K562 (cell line): ENCODE results near the gene MB21D2. TPM values are rescaled to one million over a fixed set of nuclear protein-coding genes. Genes with fewer than 3 reads are reported as not detected.

Experiments used
- ATAC-seq: fragments of 200-7000 bp; cut with Tn5 transposase; 3 replicates; pipeline ENCODE4 v1.9.1; 2020; ENCODE audit warnings: moderate library complexity
- BruUV-seq: library from RNA; stranded (reverse); fragments of 400-500 nt; replicated peaks from 2 replicates; lab custom pipeline; 2021; lab: Mats Ljungman, UMichigan
- CTCF ChIA-PET: fragments of 300-600 bp; formaldehyde crosslinking; extraction: SDS; loops from one replicate; lab custom pipeline; 2021; ENCODE audit warnings: low intra/inter-chr PET ratio; lab: Yijun Ruan, JAX
- POLR2A ChIA-PET: fragments of 300-600, 350-650 bp; sonication (Branson Sonifier 250); formaldehyde crosslinking; extraction: SDS; loops from one replicate; lab custom pipeline; 2021; ENCODE audit warnings: antibody characterized with exemption, inconsistent platforms; lab: Yijun Ruan, JAX
- DNase-seq, 4 experiments: peaks; one replicate each; pipeline versions ENCODE4 v3.0.0 to v3.0.0-alpha.2; 2011 to 2018; ENCODE audit warnings: low spot score in 3 of 4, mixed read lengths in 3 of 4; ENCODE audit errors: extremely low read depth in 1 of 4
- FAIRE-seq: peaks from 2 replicates; lab custom pipeline; 2011; peaks lifted over from hg19 to GRCh38; lab: Jason Lieb, UNC
- H2AFZ ChIP-seq: 2 replicates; pipeline ENCODE4 v1.6.0; 2011; ENCODE audit warnings: low read depth, low read length, control low read depth, inconsistent platforms
- H3K27ac ChIP-seq: fragments of 200-600 bp; 3 replicates; pipeline ENCODE4 v1.8.0; 2011; ENCODE audit warnings: low read depth, mild to moderate bottlenecking, control low read depth, inconsistent platforms, low read length, moderate library complexity, mixed read lengths; ENCODE audit errors: extremely low read depth
- H3K27me3 ChIP-seq, 2 experiments: fragments of 300-600 bp in 1 of 2; 2 replicates in 1 of 2; 3 replicates in 1 of 2; pipeline versions ENCODE4 v1.6.0 to v1.8.0; 2011; ENCODE audit warnings: inconsistent platforms in 2 of 2, low read length in 2 of 2, mild to moderate bottlenecking in 1 of 2, mixed read lengths in 1 of 2, moderate library complexity in 1 of 2; ENCODE audit not compliant: control insufficient read depth in 2 of 2, insufficient read depth in 2 of 2
- H3K36me3 ChIP-seq: fragments of 300-600 bp; 3 replicates; pipeline ENCODE4 v1.8.0; 2011; ENCODE audit warnings: mild to moderate bottlenecking, low read length, inconsistent platforms; ENCODE audit not compliant: control insufficient read depth, insufficient read depth
- H3K4me1 ChIP-seq, 2 experiments: fragments of 200-600 bp in 1 of 2; replicated peaks in 1 of 2; 2 replicates in 1 of 2; 3 replicates in 1 of 2; pipeline versions ENCODE4 v1.5.1 to v1.8.0; 2011; ENCODE audit warnings: inconsistent platforms in 2 of 2, low read length in 2 of 2, mild to moderate bottlenecking in 1 of 2, mixed read lengths in 1 of 2, moderate library complexity in 1 of 2; ENCODE audit not compliant: control insufficient read depth in 2 of 2, insufficient read depth in 2 of 2
- H3K4me2 ChIP-seq: 2 replicates; pipeline ENCODE4 v1.6.1; 2011; ENCODE audit warnings: low read length, control low read depth, inconsistent platforms, mixed read lengths; ENCODE audit not compliant: insufficient read depth
- H3K4me3 ChIP-seq: fragments of 200-600 bp; sonication (generic), shearing (Covaris generic); 2 replicates; pipeline ENCODE4 v1.5.1; 2016; ENCODE audit warnings: control low read depth, inconsistent platforms
- H3K79me2 ChIP-seq: fragments of 200-600 bp; 3 replicates; pipeline ENCODE4 v1.8.0; 2011; ENCODE audit warnings: low read length, inconsistent platforms; ENCODE audit not compliant: control insufficient read depth, insufficient read depth
- H3K9ac ChIP-seq, 2 experiments: 2 replicates each; pipeline versions ENCODE4 v1.6.0 to v1.6.1; 2011; ENCODE audit warnings: low read depth in 2 of 2, low read length in 2 of 2, control low read depth in 1 of 2, inconsistent platforms in 1 of 2, mild to moderate bottlenecking in 1 of 2, mixed read lengths in 1 of 2; ENCODE audit not compliant: insufficient read depth in 1 of 2
- H3K9me1 ChIP-seq: one replicate; pipeline ENCODE4 v1.6.0; 2011; ENCODE audit warnings: inconsistent platforms, mild to moderate bottlenecking, low read length, moderate library complexity; ENCODE audit not compliant: control insufficient read depth, insufficient read depth
- H3K9me3 ChIP-seq: replicated peaks from 2 replicates; pipeline ENCODE4 v1.5.1; 2011; ENCODE audit warnings: low read depth, low read length, inconsistent platforms; ENCODE audit not compliant: control insufficient read depth, insufficient read depth
- H4K20me1 ChIP-seq: replicated peaks from 2 replicates; pipeline ENCODE4 v1.6.1; 2011; ENCODE audit warnings: low read length, inconsistent platforms, mixed read lengths; ENCODE audit not compliant: control insufficient read depth, insufficient read depth
- ADNP ChIP-seq: fragments of 200-800 bp; sonication (Bioruptor generic); IDR thresholded peaks from 2 replicates; pipeline ENCODE4 v1.6.1; 2016; ENCODE audit warnings: missing genetic modification characterization, missing compliant biosample characterization
- ARID1B ChIP-seq: fragments of 450-650 bp; IDR thresholded peaks from 2 replicates; pipeline ENCODE4 v1.6.1; 2016; ENCODE audit warnings: antibody characterized with exemption, mild to moderate bottlenecking, inconsistent platforms
- CBX5 ChIP-seq: IDR thresholded peaks from 2 replicates; pipeline ENCODE4 v1.6.1; 2014; ENCODE audit warnings: low read depth, borderline replicate concordance
- FIP1L1 ChIP-seq: fragments of 200-400 bp; formaldehyde crosslinking; IDR thresholded peaks from 2 replicates; pipeline ENCODE4 v1.6.1; 2018; ENCODE audit warnings: mild to moderate bottlenecking, low read depth, low read length; ENCODE audit not compliant: poor library complexity, severe bottlenecking
- GTF2F1 ChIP-seq: IDR thresholded peaks from 2 replicates; pipeline ENCODE4 v1.6.1; 2011; ENCODE audit warnings: low read depth, low read length, improper control_type of control experiment
- HDGF ChIP-seq: fragments of 450-650 bp; IDR thresholded peaks from 2 replicates; pipeline ENCODE4 v1.6.1; 2016
- MED1 ChIP-seq: sonication (generic); formaldehyde crosslinking; IDR thresholded peaks from 2 replicates; pipeline ENCODE4 v1.8.1; 2023; ENCODE audit warnings: missing genetic modification reagents, borderline replicate concordance
- NR2F6 ChIP-seq: fragments of 450-650 bp; formaldehyde crosslinking; IDR thresholded peaks from 2 replicates; pipeline ENCODE4 v1.4.0; 2020; ENCODE audit warnings: mild to moderate bottlenecking
- SP2 ChIP-seq: IDR thresholded peaks from 2 replicates; pipeline ENCODE4 v1.6.1; 2011; ENCODE audit warnings: mild to moderate bottlenecking, low read depth, low read length, moderate library complexity; ENCODE audit not compliant: poor library complexity, severe bottlenecking; ENCODE audit errors: extremely low read depth
- SPI1 ChIP-seq: IDR thresholded peaks from 2 replicates; pipeline ENCODE4 v1.6.1; 2011; ENCODE audit warnings: low read depth, low read length, control low read depth, borderline replicate concordance
- ZC3H4 ChIP-seq: sonication (generic); formaldehyde crosslinking; IDR thresholded peaks from 2 replicates; pipeline ENCODE4 v1.9.0; 2021; ENCODE audit warnings: missing genetic modification reagents, borderline replicate concordance
- ZFPM2 ChIP-seq: fragments of 250-450 bp; sonication (Bioruptor Pico); IDR thresholded peaks from 2 replicates; pipeline ENCODE4 v1.5.1; 2022; ENCODE audit warnings: mild to moderate bottlenecking
- ZNF146 ChIP-seq: IDR thresholded peaks from one replicate; pipeline ENCODE4 v1.6.1; 2018; ENCODE audit warnings: missing compliant biosample characterization; ENCODE audit not compliant: unreplicated experiment
- ZNF41 ChIP-seq: fragments of 250-450 bp; sonication (Bioruptor Pico); conservative IDR thresholded peaks from 2 replicates; pipeline ENCODE4 v1.4.0; 2020; ENCODE audit warnings: mild to moderate bottlenecking
- WGBS: fragments of 100-300 bp; shearing (Covaris generic); methylation state at CpG from one replicate; pipeline ENCODE4 v1.1.6; 2016; ENCODE audit warnings: low coverage, mixed read lengths; ENCODE audit not compliant: insufficient coverage; ENCODE audit errors: missing lambda C conversion rate; 5-methylcytosine and 5-hydroxymethylcytosine counted together
- in situ Hi-C: fragments of 300-500 bp; cut with MboI; formaldehyde crosslinking; loops from 4 replicates; pipeline ENCODE4 v1.15.0; 2018; ENCODE audit warnings: inconsistent platforms, mixed read lengths
- intact Hi-C: fragments of 100-400 bp; cut with micrococcal nuclease; formaldehyde crosslinking; loops from 2 replicates; pipeline ENCODE4 v1.14.2; 2022
- polyA plus RNA-seq, 8 experiments: library from polyadenylated mRNA; depleted of rRNA in 4 of 8; stranded (reverse) in 5 of 8; unstranded in 3 of 8; fragments of >200 nt; fragmentation: Nextera tagmentation in 2 of 8; fragmentation: Illumina TruSeq in 1 of 8; extraction: Ambion mirVana in 2 of 8; extraction: Trizol in 1 of 8; gene quantifications; 2 replicates each; pipeline versions ENCODE4 v1.2.1 to v1.2.3, GENCODE V29; 2011 to 2014; ENCODE audit warnings: inconsistent platforms in 1 of 8, missing spikeins in 1 of 8
- total RNA-seq, 7 experiments: library from RNA; depleted of rRNA in 6 of 7; stranded (reverse); fragments of >200 nt in 6 of 7; fragmentation: Illumina TruSeq in 2 of 7; extraction: Trizol in 2 of 7; gene quantifications; 2 replicates each; pipeline versions ENCODE4 v1.2.1 to v1.2.3, GENCODE V29; 2011 to 2021; ENCODE audit warnings: low replicate concordance in 1 of 7
- TF ChIP-seq, protein P1 (sequence below): fragments of 250-450 bp; sonication (Bioruptor Pico); IDR thresholded peaks from 2 replicates; pipeline ENCODE4 v1.8.0; 2021; ENCODE audit warnings: moderate library complexity, mild to moderate bottlenecking, inconsistent platforms
- TF ChIP-seq, protein P2 (sequence below): fragments of 250-450 bp; sonication (Bioruptor Pico); IDR thresholded peaks from 2 replicates; pipeline ENCODE4 v1.8.0; 2022; ENCODE audit warnings: moderate library complexity, mild to moderate bottlenecking, inconsistent platforms
- TF ChIP-seq, protein P3 (sequence below): fragments of 450-650 bp; IDR thresholded peaks from 2 replicates; pipeline ENCODE4 v1.6.1; 2016; ENCODE audit warnings: borderline replicate concordance

Gene MB21D2
- total and polyA plus RNA-seq, 9 of the 15 experiments (the other 6 are each of a cell fraction or from before 2014, with no cell fraction given) = 0.01 TPM; not detected in 8

DNA sequence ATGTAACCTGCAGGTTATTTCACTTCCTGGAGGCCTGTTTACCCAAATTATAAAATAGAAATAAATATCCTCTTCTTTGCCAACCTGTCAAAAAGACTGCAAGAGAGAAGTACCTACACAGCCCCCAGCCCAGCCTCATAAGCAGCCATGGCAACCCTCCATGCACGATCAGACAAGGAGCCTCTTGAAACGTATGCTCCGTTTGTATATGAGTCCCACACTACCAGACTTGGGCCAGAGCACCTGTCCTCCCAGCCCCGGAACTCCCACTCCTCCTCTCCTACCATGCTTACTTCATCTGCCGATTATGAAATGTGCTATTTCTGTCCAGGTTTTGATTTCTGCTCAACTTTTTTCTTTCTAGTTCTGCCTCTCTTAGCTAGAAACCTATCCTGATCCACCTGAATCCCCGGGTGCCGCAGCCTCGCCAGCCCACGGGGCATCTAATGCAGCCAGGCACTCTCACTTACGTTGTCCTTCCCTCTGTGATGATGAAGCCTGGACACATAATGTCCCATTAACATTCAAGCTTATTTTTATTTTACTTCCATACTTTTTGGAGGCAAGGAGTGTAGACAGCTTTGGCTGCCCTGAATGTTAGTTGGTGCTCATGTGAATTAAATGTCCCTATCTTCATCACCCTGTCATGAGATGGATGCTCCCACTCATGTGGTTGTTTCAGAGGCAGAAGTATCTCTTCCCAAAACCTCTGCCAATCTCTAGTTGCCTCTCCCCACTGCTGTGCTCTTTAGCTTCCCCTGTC is 73.8 kb downstream of the MB21D2 start:
- ChIA-PET CTCF (no interaction called here), POLR2A (no interaction called here)
- Histone ChIP-seq H3K27ac (no peak overlapping the region), H2AFZ (no peak overlapping the region), H3K79me2 (no peaks in the 10 kb centered on the region), H3K36me3 (no peaks in the 10 kb centered on the region), H4K20me1 (no peaks in the 10 kb centered on the region), H3K4me1 (no peaks in the 10 kb centered on the region), H3K27me3 (no peaks in the 10 kb centered on the region; a peak in 1 of 5 replicates), H3K4me2 (no peak overlapping the region), H3K9me1 (no peaks in the 10 kb centered on the region), H3K9me3 (no peaks in the 10 kb centered on the region), H3K9ac (no peak overlapping the region), H3K4me3 (no peak overlapping the region)
- WGBS = 5% methylated on average over 10 of the region's 10 CpGs
- no peak for DNase-seq
- no peak for ATAC-seq
- intact Hi-C loops (no loop called here), in situ Hi-C loops (no loop called here)
- TF ChIP-seq ZC3H4 (CRISPR knock-in tag) (no peak), SP2 (no peak), GTF2F1 (no peak), CBX5 (no peak), ARID1B (no peak), ZFPM2 (CRISPR knock-in tag) (no peak), ADNP (tag) (no peak), FIP1L1 (no peak), ZNF41 (CRISPR knock-in tag) (no peak), HDGF (no peak), ZNF146 (no peak), SPI1 (no peak), NR2F6 (no peak), MED1 (CRISPR knock-in tag) (no peak)
- TF ChIP-seq, protein P1, sequence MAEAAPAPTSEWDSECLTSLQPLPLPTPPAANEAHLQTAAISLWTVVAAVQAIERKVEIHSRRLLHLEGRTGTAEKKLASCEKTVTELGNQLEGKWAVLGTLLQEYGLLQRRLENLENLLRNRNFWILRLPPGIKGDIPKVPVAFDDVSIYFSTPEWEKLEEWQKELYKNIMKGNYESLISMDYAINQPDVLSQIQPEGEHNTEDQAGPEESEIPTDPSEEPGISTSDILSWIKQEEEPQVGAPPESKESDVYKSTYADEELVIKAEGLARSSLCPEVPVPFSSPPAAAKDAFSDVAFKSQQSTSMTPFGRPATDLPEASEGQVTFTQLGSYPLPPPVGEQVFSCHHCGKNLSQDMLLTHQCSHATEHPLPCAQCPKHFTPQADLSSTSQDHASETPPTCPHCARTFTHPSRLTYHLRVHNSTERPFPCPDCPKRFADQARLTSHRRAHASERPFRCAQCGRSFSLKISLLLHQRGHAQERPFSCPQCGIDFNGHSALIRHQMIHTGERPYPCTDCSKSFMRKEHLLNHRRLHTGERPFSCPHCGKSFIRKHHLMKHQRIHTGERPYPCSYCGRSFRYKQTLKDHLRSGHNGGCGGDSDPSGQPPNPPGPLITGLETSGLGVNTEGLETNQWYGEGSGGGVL (CRISPR knock-in tag) = no peak
- TF ChIP-seq, protein P2, sequence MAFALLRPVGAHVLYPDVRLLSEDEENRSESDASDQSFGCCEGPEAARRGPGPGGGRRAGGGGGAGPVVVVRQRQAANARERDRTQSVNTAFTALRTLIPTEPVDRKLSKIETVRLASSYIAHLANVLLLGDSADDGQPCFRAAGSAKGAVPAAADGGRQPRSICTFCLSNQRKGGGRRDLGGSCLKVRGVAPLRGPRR (CRISPR knock-in tag) = no peak
- TF ChIP-seq, protein P3, sequence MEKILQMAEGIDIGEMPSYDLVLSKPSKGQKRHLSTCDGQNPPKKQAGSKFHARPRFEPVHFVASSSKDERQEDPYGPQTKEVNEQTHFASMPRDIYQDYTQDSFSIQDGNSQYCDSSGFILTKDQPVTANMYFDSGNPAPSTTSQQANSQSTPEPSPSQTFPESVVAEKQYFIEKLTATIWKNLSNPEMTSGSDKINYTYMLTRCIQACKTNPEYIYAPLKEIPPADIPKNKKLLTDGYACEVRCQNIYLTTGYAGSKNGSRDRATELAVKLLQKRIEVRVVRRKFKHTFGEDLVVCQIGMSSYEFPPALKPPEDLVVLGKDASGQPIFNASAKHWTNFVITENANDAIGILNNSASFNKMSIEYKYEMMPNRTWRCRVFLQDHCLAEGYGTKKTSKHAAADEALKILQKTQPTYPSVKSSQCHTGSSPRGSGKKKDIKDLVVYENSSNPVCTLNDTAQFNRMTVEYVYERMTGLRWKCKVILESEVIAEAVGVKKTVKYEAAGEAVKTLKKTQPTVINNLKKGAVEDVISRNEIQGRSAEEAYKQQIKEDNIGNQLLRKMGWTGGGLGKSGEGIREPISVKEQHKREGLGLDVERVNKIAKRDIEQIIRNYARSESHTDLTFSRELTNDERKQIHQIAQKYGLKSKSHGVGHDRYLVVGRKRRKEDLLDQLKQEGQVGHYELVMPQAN = no peak
- no TSS peak for BruUV-seq
- FAIRE-seq = no peak
